ENCODE measurements around the gene EPS8.
"Not testable (repeated sequence)": the region's sequence is repeated elsewhere in the genome, so short reads cannot be mapped to it uniquely, and the experiment has no call there.

EPS8 gene

GRCh38 chr12:15648558-15648957 lies 140.6 kb downstream of the EPS8 start:
- DNase-seq (ENCODE audit: low read depth, low spot score): no peak

GRCh38 chr12:15646581-15646980 lies 142.6 kb downstream of the EPS8 start:
- no peak for DNase-seq (ENCODE audit: low read depth, low spot score)

- DNase-seq (ENCODE audit: low read depth, low spot score): no peak
Observed at GRCh38 chr12:15644700-15645099, 144.5 kb downstream of the EPS8 start.

- DNase-seq (ENCODE audit: low read depth, low spot score): no peak
Observed at GRCh38 chr12:15638231-15638630, 151.0 kb downstream of the EPS8 start.

GRCh38 chr12:15636060-15636890 lies 152.9 kb downstream of the EPS8 start:
- DNase-seq (ENCODE audit: low read depth, low spot score): no peak

GRCh38 chr12:15634010-15634683 lies 155.0 kb downstream of the EPS8 start:
- DNase-seq (ENCODE audit: low read depth, low spot score): no peak

- DNase-seq (ENCODE audit: low read depth, low spot score): no peak
Observed at GRCh38 chr12:15633201-15633600, 156.0 kb downstream of the EPS8 start.

- DNase-seq (ENCODE audit: low read depth, low spot score): no peak
Observed at GRCh38 chr12:15632708-15633107, 156.5 kb downstream of the EPS8 start.

- DNase-seq (ENCODE audit: low read depth, low spot score): no peak
Observed at GRCh38 chr12:15631007-15631715, 158.0 kb downstream of the EPS8 start.

GRCh38 chr12:15629761-15630160 lies 159.4 kb downstream of the EPS8 start:
- no peak for DNase-seq (ENCODE audit: low read depth, low spot score)

- peak; percentile 98 for DNase-seq (ENCODE audit: low read depth, low spot score)
Observed at GRCh38 chr12:15629108-15629507, 160.1 kb downstream of the EPS8 start.

- no peak for DNase-seq (ENCODE audit: low read depth, low spot score)
Observed at GRCh38 chr12:15627995-15628945, 160.9 kb downstream of the EPS8 start.

- DNase-seq (ENCODE audit: low read depth, low spot score): no peak
Observed at GRCh38 chr12:15625075-15625474, 164.1 kb downstream of the EPS8 start.

GRCh38 chr12:15620741-15621539 lies 168.2 kb downstream of the EPS8 start:
- DNase-seq (ENCODE audit: low read depth, low spot score): no peak

- DNase-seq (ENCODE audit: low read depth, low spot score): not testable (repeated sequence)
Observed at GRCh38 chr12:15616495-15616894, 172.7 kb downstream of the EPS8 start.

GRCh38 chr12:15613981-15614380 lies 175.2 kb downstream of the EPS8 start:
- DNase-seq (ENCODE audit: low read depth, low spot score): no peak

- no peak for DNase-seq (ENCODE audit: low read depth, low spot score)
Observed at GRCh38 chr12:15608941-15609340, 180.2 kb downstream of the EPS8 start.

- no peak for DNase-seq (ENCODE audit: low read depth, low spot score)
Observed at GRCh38 chr12:15608406-15608805, 180.8 kb downstream of the EPS8 start.

GRCh38 chr12:15605881-15606590 lies 183.2 kb downstream of the EPS8 start:
- no peak for DNase-seq (ENCODE audit: low read depth, low spot score)
